Prostate gland (tissue), 2 donors: ENCODE data around the gene TMEM61. TPM values are rescaled to one million over a fixed set of nuclear protein-coding genes. Genes with fewer than 3 reads are reported as not detected.
"Not testable (repeated sequence)": the region's sequence is repeated elsewhere in the genome, so short reads cannot be mapped to it uniquely, and the experiment has no call there.

Experiments used
- DNase-seq: peaks from one replicate; pipeline ENCODE4 v3.0.0-alpha.2; 2019; ENCODE audit warnings: low spot score
- H3K27ac ChIP-seq, 2 donors: fragments of 200-600 bp; sonication (generic); 2 replicates each; pipeline ENCODE4 v1.5.1; 2017 to 2019
- H3K27me3 ChIP-seq: fragments of 200-600 bp; sonication (generic); replicated peaks from 2 replicates; pipeline ENCODE4 v1.5.1; 2019; ENCODE audit not compliant: insufficient read depth
- H3K36me3 ChIP-seq, 2 donors: fragments of 200-600 bp; sonication (generic); 1 replicate in 1 of 2; 2 replicates in 1 of 2; pipeline versions ENCODE4 v1.5.1 to v1.8.1; 2017 to 2019
- H3K4me1 ChIP-seq: fragments of 200-600 bp; sonication (generic); replicated peaks from 2 replicates; pipeline ENCODE4 v1.5.1; 2019
- H3K4me3 ChIP-seq, 2 donors: fragments of 200-600 bp; sonication (generic); 2 replicates each; pipeline ENCODE4 v1.5.1; 2017 to 2019
- H3K9me3 ChIP-seq: fragments of 200-600 bp; sonication (generic); 2 replicates; pipeline ENCODE4 v1.5.1; 2017
- POLR2A ChIP-seq: fragments of 450-650 bp; IDR thresholded peaks from one replicate; pipeline ENCODE4 v1.6.1; 2016; ENCODE audit warnings: antibody characterized with exemption, mild to moderate bottlenecking
- POLR2AphosphoS5 ChIP-seq: sonication (generic); formaldehyde crosslinking; IDR thresholded peaks from one replicate; pipeline ENCODE4 v1.6.1; 2017; ENCODE audit warnings: antibody characterized with exemption
- WGBS: methylation state at CpG from one replicate; pipeline ENCODE4 v1.1.5; 2018; 5-methylcytosine and 5-hydroxymethylcytosine counted together
- intact Hi-C: fragments of 100-400 bp; cut with DNase I; formaldehyde crosslinking; loops from one replicate; pipeline ENCODE4 v1.14.2; 2022
- total RNA-seq, 2 donors: library from RNA; depleted of rRNA; stranded (reverse); fragments of >200 nt; gene quantifications; one replicate each; pipeline ENCODE4 v1.1.0, GENCODE V29; 2016
- TF ChIP-seq, protein P1 (sequence below), 4 experiments: fragments of 200-600 bp in 2 of 4; fragments of 450-650 bp in 2 of 4; sonication (generic) in 2 of 4; IDR thresholded peaks; 1 replicate in 3 of 4; 2 replicates in 1 of 4; pipeline ENCODE4 v1.5.1; 2016 to 2019; ENCODE audit warnings: antibody characterized with exemption in 4 of 4, mild to moderate bottlenecking in 2 of 4, moderate library complexity in 2 of 4

TMEM61 gene
- total RNA-seq, 2 donors from 2014 or later: 2.4 to 5.4 TPM

DNA sequence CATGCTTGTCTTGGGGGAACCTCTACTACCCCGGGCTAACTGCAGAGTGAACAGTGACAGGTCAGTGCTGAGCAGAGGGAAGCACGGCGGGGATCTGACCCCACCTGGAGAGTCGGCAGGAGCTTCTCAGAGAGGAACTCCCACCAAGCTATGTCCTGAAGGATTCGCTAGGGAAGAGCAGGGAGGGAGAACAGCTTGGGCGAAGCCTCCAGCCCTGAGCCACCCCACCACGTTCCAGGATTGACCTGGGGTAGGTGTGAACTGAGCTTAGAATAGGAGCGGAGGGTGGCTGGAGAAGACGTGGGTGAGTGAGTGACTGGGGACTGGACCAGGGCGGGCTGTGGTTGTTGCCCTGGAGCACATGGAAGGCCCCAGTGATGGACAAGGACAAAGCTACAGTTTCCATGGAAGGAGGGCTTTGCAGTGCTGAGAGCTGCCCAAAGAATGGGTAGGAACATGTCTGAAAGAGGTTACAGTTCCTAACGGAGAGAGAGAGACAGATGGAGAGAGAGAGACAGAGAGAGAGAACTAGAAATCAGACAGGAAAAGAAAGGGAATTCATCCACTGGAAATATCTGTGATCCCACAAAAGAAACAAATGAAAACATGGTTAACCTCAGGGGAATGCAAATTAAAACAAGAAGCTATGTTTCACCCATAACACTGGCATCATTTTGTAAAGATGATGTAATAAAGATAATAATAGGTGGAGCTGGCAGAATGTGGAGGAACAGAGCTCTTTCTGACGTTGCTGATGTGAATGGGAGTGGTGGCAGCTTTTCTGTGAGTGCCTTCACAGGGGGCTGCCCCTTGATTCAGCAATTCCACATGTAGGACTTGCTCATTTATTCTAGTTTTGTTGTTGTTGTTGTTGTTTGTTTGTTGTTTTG, 35.5 kb downstream of the TMEM61 start:
- intact Hi-C loops: no loop called here
- TF ChIP-seq POLR2A (no peak), POLR2AphosphoS5 (no peak)
- TF ChIP-seq, protein P1, sequence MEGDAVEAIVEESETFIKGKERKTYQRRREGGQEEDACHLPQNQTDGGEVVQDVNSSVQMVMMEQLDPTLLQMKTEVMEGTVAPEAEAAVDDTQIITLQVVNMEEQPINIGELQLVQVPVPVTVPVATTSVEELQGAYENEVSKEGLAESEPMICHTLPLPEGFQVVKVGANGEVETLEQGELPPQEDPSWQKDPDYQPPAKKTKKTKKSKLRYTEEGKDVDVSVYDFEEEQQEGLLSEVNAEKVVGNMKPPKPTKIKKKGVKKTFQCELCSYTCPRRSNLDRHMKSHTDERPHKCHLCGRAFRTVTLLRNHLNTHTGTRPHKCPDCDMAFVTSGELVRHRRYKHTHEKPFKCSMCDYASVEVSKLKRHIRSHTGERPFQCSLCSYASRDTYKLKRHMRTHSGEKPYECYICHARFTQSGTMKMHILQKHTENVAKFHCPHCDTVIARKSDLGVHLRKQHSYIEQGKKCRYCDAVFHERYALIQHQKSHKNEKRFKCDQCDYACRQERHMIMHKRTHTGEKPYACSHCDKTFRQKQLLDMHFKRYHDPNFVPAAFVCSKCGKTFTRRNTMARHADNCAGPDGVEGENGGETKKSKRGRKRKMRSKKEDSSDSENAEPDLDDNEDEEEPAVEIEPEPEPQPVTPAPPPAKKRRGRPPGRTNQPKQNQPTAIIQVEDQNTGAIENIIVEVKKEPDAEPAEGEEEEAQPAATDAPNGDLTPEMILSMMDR (IDR thresholded peaks at IDR 0.05): no peak
- H3K9me3 ChIP-seq: no peaks in the 10 kb centered on the region
- no peaks in the 10 kb centered on the region for H3K4me1 ChIP-seq
- WGBS: 64% methylated on average over 12 of the region's 12 CpGs
- H3K4me3 ChIP-seq: no peak overlapping the region
- H3K27ac ChIP-seq: no peak overlapping the region
- no peaks in the 10 kb centered on the region for H3K27me3 ChIP-seq
- no peaks in the 10 kb centered on the region for H3K36me3 ChIP-seq
- no peak for DNase-seq

DNA sequence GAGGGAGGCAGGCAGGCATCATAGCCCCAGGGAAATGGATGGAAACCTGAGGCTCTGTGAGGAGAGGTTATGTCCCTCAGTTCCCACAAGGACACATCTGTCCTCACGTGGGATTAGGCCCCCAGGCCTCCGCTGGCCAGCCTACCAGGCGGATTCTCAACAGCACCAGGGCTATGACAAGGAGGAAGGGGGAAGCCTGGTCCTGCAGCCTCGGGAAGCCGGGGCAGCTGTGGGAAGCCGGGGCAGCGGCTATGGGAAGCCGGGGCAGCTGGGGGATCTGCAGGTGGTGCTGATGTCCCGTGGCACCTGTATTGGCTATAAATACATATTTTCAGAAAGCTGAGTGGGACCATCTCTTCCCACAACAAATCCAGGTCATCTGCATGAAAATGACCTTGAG, 38.0 kb downstream of the TMEM61 start:
- H3K9me3 ChIP-seq: no peaks in the 10 kb centered on the region
- no peak for TF ChIP-seq POLR2AphosphoS5
- no peak for TF ChIP-seq POLR2A
- TF ChIP-seq, protein P1 (IDR thresholded peaks at IDR 0.05): no peak
- WGBS: 88% methylated on average over 9 of the region's 9 CpGs
- no peak for DNase-seq
- H3K27ac ChIP-seq: no peak overlapping the region
- H3K4me3 ChIP-seq: no peak overlapping the region
- no peaks in the 10 kb centered on the region for H3K36me3 ChIP-seq
- intact Hi-C loops: no loop called here
- no peaks in the 10 kb centered on the region for H3K4me1 ChIP-seq
- no peaks in the 10 kb centered on the region for H3K27me3 ChIP-seq

DNA sequence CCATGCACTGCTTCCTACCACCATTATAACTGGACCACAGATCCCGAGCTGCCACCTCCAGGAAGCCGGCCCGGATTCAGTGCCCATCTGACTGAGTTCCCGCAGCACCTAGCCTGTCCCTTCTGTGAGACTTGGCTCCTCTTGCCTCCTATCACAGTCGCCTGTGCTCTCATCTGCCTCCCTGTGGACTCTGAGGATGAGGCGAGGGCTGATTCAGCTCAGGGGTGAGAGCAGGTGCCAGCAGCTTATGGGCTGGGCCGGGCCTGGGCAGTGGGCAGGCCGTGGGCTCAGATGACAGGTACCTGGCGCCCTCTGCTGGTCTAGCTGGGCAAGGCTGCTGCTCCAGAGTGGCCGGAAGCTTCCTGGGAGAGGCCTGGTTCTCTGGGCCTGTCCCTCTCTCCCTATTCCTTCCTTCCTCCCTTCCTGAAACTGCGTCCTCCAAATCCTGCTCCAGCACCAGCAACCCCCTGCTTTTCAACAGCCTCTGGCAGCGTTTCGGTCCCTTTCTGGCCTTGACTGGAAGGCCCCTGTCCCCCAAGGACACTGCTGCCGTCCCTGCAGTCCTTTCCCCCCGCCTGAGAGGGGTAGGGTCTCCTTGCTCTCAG, 41.6 kb downstream of the TMEM61 start:
- Histone ChIP-seq H3K4me3 (no peak overlapping the region), H3K27ac (no peak overlapping the region), H3K4me1 (no peaks in the 10 kb centered on the region), H3K36me3 (no peaks in the 10 kb centered on the region), H3K27me3 (no peaks in the 10 kb centered on the region), H3K9me3 (no peaks in the 10 kb centered on the region)
- intact Hi-C loops: no loop called here
- 45% methylated on average over 15 of the region's 15 CpGs for WGBS
- TF ChIP-seq POLR2A: no peak
- TF ChIP-seq POLR2AphosphoS5: no peak
- TF ChIP-seq, protein P1 (IDR thresholded peaks at IDR 0.05): peak; percentile 44 to 91 (median 69)
- peak; percentile 72 for DNase-seq

DNA sequence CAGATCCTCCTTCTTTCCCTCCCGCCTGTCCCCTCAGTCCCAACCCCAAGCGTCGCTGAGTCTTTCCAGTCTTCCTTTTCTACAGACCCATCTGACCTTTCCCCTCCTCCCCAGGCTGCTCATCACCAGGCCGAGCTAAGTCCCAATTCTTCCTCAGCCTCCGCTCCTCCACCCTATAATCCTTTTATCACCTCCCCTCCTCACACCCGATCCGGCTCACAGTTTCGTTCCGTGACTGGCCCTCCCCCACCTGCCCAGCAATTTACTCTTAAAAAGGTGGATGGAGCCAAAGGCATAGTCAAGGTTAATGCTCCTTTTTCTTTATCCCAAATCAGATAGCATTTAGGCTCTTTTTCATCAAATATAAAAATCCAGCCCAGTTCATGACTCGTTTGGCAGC, 43.7 kb downstream of the TMEM61 start:
- H3K4me3 ChIP-seq, H3K4me1 ChIP-seq, H3K9me3 ChIP-seq, intact Hi-C loops, DNase-seq, H3K27me3 ChIP-seq, H3K36me3 ChIP-seq, H3K27ac ChIP-seq: not testable (repeated sequence)
- WGBS: 68% methylated on average over 10 of the region's 10 CpGs

DNA sequence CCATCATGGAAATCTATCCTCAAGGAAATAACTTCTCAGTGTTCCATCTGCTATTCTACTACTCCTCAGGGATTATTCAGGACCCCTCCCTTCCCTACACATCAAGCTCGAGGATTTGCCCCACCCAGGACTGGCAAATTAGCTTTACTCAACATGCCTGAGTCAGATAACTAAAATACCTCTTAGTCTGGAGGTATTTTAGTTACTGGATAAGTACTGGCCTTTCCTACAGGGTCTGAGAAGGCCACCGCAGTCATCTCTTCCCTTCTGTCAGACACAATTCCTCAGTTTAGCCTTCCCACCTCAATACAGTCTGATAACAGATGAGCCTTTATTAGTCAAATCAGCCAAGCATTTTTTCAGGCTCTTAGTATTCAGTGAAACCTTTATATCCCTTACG, 46.3 kb downstream of the TMEM61 start:
- H3K27ac ChIP-seq, DNase-seq, H3K4me1 ChIP-seq, H3K4me3 ChIP-seq, H3K36me3 ChIP-seq, H3K27me3 ChIP-seq, intact Hi-C loops, H3K9me3 ChIP-seq: not testable (repeated sequence)
- 84% methylated on average over 3 of the region's 3 CpGs for WGBS

DNA sequence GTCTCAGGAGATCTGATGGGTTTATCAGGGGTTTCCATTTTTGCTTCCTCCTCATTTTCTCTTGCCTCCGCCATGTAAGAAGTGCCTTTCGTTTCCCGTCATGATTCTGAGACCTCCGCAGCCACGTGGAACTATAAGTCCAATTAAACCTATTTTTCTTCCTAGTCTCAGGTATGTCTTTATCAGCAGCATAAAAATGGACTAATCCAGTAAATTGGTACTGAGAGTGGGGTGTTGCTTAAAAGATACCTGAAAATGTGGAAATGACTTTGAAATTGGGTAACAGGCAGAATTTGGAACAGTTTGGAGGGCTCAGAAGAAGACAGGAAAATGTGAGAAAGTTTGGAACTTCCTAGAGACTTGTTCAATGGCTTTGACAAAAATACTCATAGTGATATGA, 50.7 kb downstream of the TMEM61 start:
- H3K4me3 ChIP-seq, intact Hi-C loops: not testable (repeated sequence)
- WGBS: 95% methylated on average over 5 of the region's 5 CpGs

More for the DNA sequence above, 50.7 kb downstream of the TMEM61 start:
- H3K4me1 ChIP-seq, H3K9me3 ChIP-seq, H3K27ac ChIP-seq, H3K27me3 ChIP-seq, DNase-seq, H3K36me3 ChIP-seq: not testable (repeated sequence)
